Measurements from ENCODE around the gene DHRS7C.
"Not testable (repeated sequence)": the region's sequence is repeated elsewhere in the genome, so short reads cannot be mapped to it uniquely, and the experiment has no call there.

The DHRS7C gene

DNA sequence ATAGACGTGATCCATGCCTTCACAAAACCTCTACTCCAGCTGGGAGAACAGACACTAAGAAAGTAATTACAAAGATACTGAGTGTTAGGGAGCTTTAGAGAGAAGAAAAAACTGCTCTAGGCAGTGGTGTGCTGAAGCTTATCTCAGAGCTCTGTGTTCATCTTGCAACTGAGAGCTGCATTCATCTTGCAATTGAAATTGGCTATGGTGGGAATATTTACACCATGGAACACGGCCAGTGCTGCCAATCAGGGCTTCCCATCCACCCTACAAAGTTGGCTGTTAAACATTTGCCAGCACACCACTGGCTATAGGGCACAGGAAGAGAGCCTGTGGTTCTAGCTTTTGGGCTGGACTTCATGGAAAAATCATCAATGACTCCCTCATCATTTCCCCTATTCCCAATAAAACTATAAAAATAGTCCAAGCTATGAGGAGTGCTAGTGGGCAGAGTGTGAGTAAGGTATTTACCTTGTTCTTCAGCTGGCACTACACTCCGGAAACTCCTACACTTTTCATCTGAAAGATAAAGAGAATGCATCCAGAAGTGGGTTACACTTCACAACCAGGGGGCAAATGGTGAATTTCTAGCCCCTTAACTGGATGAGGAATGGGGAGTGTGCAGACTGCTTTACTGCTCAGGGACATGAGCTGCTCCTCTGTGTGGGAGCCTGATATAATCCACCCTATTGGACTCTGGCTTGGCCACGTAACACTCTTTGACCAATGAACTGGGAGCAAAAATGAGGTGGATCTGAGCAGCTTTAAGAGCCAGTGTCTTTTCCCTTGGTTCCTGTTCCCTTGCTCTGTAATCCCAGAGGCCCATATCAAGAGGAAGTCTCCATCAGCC is 18.9 kb upstream of the DHRS7C start:
- no peak for DNase-seq

DNA sequence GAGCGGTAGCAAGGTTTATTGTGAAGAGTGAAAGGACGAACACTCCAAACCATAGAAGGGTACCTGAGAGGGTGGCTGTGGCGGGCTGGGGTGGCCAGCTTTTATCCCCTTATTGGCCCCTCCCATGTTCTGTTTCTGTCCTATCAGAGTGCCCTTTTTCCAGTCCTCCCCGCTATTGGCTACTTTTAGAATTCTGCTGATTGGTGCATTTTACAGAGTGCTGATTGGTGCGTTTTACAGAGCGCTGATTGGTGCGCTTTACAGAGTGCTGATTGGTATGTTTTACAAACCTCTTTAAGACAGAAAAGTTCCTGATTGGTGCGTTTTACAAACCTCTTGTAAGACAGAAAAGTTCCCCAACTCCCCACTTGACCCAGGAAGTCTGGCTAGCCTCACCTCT is 18.0 kb upstream of the DHRS7C start:
- no peak for DNase-seq

DNA sequence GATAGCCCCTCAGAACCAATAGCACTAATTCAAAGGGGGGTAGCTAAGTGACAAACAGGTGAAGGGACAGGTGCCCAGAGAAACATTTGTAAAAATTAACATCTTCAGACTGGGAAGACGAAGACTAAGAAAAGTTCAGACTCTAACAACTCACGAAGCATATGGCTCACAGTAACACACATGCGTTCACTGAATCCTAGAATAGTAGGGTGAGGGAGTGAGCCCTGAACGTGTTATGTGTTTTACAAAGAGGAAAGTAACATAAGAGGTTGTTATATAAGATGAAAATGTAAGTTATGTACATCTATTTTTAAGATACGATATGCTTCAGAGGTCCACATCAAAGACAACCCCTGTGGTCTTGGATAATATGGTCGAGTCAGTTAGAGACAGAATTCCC is 15.3 kb upstream of the DHRS7C start:
- DNase-seq: no peak

DNA sequence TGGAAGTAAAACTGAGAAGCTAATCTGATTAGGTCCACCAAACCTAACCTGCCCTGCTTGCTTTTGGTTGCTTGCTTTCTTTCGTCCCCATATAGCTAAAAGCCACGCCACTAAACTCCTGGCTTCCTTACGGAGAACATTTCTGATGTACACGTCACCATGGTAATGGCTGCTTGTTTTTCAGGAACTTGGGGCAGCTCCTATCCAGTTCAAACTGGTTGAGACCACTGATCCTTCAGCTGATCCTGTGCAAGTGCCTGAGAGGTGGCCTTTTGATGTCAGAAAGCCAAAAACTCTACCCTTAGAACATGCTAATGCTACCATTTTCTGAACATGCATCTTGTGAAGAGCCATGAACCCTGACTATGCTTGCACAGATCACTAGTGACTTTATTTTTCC is 14.4 kb upstream of the DHRS7C start:
- DNase-seq: no peak

DNA sequence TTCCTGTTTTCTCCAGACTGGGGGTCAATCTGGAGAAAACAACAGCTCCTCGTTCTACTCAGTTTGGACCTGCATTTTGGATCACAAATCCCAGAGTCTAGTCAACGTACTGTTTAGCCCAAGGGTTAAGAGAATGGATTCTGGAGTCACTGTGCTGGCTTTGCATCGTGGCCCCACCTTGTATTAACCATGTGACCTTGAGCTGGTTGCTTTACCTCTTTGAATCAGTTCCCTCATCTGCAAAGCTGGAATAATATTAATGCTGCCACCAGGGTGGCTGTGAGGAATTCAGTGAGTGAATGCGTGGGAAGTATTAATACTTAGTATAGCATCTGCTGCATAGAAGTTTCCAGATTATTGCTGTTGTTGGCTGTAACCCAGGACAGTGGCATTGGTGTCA is 11.3 kb upstream of the DHRS7C start:
- DNase-seq: no peak

DNA sequence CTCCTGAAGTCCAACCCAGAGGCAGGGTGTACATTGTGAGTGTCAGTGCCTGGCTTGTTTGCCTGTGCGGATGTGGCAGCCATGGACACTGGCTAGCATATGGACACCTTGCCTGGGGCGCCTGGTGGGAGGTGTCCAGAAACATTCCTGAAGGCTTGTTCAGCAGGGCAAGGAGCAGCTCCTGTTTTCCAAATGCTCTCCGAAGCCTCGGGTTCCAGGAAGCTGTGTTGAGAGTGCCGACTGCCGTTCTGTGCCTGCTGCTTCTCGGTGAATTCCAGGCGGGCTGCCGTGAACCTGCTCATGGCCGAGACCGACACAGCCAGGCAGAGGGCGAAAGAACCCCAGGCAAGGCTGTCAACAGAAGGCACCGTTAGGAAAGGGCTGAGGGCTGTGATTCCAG is 10.9 kb upstream of the DHRS7C start:
- DNase-seq: no peak

DNA sequence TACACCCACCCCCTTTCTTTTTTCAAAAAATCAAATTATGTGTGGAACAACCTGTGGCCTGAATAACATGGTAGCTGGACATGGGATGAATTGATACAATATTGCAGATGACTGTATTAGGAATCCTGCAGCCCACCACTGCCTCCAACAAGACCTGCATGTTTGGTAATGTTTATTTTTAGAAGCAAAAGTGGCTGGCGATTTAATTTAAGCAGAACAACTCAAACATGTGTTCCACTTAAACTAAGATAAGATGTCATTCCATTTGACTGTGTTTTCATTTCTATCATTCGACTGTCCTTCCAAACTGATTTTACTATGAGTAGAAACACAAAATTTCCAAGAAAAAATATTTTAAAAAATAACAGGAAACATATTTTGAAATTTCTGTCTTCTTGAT is 10.1 kb upstream of the DHRS7C start:
- DNase-seq: no peak

DNA sequence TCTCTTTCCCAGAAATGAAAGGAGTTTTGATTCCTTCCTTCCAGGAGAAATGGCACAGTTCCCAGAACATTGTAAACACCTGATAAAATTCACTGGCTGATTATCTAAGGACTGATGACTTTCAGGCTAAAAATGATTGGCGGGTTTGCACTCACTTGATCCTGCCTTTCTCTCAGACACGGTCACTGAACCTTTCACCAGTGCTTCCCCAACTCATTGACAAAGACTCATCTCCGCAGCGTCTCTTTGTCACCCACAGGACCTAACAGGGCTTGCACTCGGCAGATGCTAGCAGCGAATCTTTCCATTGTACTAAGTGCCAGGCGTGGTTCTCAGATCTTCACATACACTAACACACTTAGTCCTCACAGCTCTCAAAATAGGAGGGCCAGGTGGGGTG is 7.3 kb upstream of the DHRS7C start:
- no peak for DNase-seq

DNA sequence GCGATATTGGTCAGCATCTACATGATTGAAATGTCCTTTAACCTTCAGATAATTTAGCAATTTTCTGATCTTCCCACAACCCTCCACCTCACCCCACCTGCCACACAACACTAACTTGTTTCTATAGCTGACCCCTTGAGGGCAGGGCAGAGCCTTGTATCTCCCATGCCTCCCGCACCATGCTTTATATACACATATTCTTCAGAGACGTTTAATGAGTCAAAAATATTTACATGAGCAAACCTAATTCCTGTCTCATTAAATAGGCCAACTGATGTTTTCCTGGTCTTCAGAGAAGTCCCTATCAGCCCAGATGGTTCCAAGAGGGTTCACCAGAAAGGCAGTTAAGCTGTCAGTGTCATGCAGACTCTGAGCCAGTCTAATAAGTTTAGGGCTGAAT is 6.6 kb upstream of the DHRS7C start:
- no peak for DNase-seq

DNA sequence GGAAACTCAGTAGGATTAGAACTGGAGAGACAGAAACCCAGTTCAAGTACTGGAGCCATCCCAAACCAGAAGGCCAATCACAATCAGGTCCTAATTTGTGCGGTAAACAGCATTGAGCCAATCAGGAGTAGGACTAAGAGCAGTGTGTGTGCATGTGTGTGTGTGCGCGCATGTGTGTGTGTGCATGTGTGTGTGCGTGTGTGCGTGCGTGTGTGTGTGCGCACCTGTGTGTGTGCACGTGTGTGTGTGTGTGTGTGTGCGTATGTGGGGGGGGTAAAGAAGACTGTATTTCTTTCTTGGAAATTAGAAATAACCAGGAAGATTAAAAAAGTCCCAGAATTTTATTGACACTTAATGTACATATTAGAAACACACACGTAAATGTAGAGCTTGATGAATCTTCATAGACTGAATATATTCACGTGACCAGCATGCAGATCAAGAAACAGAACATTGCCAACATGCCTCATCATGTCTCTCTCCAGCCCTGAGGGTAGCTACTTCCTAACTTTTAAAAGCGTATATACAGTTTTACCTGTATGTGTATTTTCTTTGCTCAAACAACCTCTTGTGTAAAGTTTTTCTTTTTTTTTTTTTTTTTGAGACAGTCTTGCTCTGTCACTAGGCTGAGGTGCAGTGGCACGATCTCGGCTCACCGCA is 919 bp upstream of the DHRS7C start:
- DNase-seq: no peak

DNA sequence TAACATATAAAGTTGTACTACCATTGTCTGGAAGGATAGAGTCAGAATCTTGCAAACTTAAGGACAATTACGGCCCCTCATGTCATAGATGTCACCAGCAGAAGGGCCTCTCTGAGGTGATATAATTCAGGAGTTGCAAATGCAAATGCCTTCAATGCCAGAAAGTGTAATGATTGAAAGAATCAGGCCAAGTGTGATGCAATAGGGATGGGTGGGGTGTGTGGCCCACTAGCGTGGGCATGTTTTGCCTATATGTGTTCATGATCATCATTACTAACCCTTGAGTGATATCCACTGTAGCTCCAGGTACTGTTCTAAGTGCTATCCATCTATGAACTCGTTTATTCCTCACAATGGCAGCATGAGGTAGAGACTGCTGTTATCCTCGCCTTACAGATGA is 1.1 kb downstream of the DHRS7C start:
- no peak for DNase-seq

DNA sequence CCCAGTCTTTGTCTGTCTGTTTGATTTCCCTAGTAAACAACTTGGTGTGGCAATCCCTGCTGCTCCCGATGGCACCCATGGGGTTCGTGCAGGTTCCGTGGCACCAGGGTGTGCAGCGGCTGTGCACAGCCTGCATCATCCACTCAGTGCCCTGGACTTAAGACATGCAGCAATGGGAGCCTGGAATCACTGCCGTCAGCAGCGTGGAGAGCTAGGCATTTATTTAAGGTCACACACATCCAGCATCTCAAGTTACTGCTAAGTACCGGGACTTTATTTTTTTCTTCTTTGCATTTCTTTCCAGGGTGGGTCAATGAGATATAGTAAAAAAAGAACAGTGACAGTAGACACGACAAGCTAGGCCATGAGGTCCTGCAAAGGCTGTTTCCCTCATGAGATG is 2.8 kb downstream of the DHRS7C start:
- no peak for DNase-seq

DNA sequence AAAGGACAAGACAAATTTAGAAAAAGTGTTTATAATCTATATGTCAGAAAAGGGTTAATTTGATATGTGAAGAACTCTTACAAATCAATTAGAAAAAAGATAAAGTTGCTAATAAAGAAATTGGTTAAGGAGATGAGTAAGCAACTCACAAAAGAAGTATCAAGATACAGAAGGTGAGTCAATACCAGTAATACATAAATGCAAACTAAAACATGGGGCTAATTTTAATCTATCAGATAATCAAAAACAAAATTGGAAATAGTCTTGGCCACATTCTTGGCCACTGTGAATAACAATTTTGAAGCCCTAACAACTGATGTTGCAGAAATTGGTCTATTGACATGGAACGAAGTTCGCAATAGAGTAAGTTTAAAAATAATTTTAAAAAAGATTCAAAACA is 6.8 kb downstream of the DHRS7C start:
- no peak for DNase-seq

DNA sequence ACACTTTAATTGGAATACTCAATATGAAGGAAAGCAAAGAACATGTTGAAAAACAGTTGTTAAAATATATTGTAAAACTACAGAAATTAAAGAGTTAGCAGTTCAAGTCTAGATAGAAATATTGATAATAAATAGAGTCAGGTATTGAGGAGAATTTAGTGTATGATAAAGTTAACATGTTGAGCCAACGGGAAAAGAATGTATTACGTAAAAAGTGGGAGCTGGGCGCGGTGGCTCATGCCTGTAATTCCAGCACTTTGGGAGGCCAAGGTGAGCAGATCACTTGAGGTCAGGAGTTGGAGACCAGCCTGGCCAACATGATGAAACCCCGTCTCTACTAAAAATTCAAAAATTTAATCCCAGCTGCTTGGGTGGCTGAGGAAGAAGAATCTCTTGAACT is 7.9 kb downstream of the DHRS7C start:
- not testable (repeated sequence) for DNase-seq

DNA sequence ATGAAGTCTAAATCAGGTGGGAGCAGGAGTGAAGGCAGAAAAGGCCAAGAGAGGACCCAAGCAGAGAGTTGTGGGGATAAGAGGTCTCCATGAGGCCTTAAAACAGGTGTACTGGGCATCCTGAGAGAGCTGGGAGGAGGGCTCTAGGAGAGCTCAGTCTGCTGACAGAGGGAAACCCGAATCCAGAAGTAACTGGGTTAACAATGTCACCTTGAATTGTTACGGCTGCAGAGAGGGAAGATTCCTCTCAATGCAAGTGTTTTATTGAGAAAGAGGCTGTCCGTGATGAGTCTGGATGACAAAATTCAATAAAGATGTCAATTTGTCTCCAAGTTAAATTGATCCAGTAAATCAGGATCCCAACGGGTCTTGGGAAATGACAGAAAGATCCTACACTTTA is 8.3 kb downstream of the DHRS7C start:
- no peak for DNase-seq

DNA sequence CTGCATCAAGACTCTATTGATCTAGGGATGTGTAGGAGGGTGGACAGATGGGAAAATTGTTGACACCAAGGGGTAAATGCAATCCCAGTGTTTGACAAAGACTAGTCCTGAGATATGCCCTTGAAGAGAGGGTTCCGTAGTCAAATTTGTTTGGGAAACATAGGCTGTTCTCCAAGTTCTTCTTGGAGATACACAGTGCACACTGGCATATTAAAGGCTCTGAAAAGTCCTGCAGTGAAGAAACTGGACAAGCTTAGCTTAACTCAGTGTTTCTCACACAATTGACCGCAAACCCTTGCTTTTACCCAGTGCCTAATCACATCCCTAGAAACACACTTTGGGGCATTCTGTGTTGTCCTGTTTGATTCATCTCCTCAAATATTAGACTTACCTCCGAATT is 10.8 kb downstream of the DHRS7C start:
- no peak for DNase-seq

DNA sequence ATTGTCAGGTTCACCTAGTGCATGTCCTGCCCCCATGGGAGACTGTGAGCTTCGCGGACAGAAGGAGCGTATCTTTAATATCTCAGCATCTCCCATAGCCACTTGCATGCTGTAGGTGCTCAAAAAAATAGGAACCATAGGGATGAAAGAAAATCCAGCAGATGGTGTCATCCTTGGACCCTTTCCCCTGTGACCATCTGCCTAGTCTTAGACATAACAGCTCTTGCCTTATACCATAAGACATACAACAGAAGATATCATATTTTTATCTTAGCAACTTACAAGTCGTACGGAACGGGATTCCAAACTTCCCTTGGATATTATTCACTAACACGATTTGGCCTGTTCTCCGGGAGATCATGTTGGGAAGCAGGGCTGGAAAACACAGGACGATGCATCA is 14.5 kb downstream of the DHRS7C start:
- DNase-seq: no peak

DNA sequence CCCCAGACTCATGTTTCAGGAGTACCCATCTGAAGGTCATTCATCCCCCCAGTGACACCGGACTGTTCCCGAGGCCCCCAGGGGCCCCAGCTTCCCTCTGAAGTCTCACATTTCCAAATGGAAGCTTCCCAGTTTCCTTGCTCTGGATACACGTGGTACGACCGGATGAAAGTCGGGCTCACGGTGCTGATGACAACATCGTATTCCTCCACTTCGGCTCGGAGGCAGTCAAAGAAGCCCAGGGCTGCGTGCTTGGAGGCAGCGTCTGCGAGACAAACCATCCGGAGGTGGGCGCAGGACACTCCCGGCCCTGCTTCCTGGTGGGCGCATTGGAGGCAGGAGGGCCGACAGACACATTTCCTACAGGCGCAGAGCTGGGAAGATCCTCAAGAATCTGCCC is 18.7 kb downstream of the DHRS7C start:
- DNase-seq: no peak

DNA sequence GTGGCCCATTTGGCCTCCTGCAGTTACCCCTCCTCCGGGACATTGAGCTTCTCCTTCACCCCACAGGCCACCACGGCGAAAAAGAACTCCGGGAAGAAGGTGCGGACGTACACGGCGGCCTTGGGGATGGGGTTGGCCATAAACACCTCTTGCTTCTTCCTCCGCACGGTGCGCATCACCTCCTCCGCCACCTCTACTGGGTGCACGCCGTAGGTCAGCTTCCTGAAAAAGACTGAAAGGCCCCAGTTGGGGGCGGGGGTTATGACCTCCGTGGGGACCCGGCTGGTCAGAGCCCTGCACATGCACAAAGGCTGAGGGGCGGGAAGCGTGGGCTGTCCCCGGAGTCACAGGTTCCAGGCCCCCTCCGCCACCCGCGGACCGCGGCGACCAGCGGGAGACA is 19.9 kb downstream of the DHRS7C start:
- DNase-seq: no peak

DNA sequence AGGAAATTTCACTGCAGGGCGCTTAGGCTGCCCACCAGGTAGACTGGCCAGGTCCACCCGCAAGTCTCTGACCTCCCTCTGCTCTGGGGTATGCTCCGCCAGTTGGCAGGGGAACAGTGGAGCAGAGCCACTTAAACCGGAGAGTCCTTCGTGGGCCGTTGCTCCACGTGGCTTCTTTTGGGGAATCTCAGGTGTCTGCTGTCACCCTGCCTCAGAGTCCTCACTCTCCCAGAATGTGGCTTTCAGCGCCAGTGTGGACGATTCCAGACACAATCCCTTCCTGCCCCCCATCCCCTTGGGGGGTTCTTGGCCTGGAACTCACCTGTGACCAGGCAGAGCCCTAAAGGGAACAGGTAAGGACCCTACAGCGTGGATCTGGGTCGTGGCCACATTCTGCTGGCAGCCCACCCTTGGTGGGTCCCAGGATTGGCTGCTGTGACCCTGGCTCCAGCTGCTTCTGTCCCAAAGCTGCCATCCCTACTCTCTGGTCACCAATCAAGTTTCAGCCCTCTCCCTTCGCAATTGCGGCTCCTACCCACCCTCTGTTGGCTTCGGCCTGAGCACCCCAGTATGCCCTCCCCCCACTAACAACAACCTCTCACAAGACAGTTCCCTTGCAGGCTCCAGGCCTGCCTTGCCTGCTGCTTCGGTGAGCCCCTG is 22.2 kb downstream of the DHRS7C start:
- no peak for DNase-seq

DNA sequence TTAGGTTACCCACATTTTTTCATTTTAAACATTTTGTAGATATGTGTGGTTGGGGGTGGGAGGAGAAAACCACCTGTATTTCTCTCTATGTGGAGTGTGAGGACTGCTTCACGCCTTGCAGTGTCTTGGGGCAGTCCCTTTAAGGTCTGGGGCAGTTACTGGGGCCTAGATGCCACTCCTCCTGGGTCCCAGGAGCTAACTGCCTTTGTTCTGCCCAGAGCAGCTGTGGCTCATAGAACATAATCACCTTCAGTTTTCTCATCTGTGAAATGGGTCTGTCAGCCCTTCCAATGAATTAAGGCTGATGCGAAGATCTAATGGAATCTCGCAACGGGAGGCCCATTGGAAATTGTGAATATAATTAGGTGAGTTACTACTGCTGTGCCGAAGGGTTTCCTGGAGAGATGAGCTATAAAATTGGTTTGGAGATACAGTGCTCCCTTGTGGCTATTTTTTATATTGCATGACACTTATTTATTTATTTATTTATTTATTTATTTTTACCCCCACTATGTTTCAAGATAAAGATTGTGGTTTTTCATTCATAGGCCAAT is 22.9 kb downstream of the DHRS7C start:
- DNase-seq: no peak

DNA sequence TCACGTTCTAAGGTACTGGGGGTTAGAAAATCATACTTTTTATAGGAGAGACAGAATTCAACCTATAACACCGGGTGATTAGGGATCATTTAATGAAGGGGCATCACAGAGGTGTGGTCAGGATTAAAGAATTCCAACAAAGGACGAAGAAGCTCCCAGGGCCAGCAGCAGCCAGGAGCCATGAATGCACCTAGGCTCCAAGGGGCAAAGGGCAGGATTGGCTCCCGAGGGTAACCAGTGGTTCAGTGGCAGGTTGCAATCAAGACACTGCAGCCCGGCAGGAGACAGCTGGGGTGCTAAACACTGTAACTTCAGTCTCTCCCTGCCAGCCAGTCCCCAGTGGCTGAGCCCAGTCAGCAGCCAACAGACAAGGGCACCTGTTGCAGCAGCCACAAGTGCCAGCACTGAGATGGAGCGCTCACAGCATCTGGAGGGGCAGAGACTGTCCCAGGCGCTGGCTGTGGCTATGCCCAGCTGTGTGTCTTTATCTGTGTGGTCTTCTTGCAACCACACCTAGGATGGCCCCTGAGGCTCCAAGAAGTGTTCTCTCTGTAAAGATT is 23.9 kb downstream of the DHRS7C start:
- DNase-seq: no peak

DNA sequence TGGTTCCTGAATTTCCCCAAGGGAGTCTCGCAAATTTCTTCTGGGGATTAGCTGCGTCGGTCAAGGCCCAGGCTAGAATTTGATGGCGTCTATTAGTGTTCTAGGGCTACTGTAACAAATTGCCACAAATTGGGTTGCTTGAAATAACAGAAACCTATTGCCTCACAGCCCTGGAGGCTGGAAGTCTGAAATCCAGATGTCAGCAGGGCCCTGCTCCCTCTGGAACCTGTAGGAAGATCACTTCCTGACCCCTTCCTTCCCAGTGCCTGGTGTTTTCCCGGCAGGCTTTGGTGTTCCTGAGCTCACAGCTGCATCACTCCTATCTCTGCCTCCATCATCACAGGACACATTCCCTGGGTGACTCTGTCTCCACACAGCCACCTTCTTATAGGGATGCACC is 24.4 kb downstream of the DHRS7C start:
- no peak for DNase-seq

DNA sequence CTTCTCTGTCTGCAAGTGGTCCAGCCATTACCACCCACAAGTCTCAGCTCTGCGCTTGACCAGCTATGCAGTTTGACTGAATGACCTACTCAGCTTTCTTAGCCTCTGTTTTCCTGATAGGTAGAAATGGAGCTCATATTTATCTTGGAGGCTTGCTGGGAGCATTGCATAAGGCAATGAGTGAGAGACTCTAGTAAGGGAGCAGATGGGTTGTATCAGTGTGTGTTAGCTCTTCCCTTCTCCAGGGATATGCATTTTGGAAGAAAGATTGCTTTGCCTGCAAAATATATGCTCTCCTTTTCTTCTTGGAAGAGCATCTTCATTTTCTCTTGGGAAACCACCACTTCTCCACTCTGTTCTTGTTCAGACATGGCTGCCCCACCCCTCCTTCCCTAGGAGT is 26.1 kb downstream of the DHRS7C start:
- DNase-seq: no peak

Data from GF-D8 (cell line).